SU-DHL-6 (cell line): ENCODE data around the gene ETV3L.

Experiments used
- EZH2phosphoT487 ChIP-seq: fragments of 200-600 bp; sonication (generic), shearing (Covaris generic); conservative IDR thresholded peaks from 2 replicates; pipeline ENCODE4 v1.6.1; 2018; ENCODE audit warnings: mild to moderate bottlenecking, antibody characterized with exemption, low read length, moderate library complexity, mixed read lengths
- TF ChIP-seq, protein P1 (sequence below): fragments of 200-600 bp; sonication (generic); IDR thresholded peaks from one replicate; pipeline ENCODE4 v1.5.1; 2017; ENCODE audit warnings: antibody characterized with exemption, mild to moderate bottlenecking, low read length, moderate library complexity; ENCODE audit not compliant: insufficient read depth, poor library complexity, severe bottlenecking

- TF ChIP-seq, protein P1, sequence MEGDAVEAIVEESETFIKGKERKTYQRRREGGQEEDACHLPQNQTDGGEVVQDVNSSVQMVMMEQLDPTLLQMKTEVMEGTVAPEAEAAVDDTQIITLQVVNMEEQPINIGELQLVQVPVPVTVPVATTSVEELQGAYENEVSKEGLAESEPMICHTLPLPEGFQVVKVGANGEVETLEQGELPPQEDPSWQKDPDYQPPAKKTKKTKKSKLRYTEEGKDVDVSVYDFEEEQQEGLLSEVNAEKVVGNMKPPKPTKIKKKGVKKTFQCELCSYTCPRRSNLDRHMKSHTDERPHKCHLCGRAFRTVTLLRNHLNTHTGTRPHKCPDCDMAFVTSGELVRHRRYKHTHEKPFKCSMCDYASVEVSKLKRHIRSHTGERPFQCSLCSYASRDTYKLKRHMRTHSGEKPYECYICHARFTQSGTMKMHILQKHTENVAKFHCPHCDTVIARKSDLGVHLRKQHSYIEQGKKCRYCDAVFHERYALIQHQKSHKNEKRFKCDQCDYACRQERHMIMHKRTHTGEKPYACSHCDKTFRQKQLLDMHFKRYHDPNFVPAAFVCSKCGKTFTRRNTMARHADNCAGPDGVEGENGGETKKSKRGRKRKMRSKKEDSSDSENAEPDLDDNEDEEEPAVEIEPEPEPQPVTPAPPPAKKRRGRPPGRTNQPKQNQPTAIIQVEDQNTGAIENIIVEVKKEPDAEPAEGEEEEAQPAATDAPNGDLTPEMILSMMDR, result no peak
- no peak for TF ChIP-seq EZH2phosphoT487
Observed at GRCh38 chr1:157137046-157137407, 37.4 kb upstream of the ETV3L start.
